Right lobe of liver (tissue), 4 donors: Measurements from ENCODE around the gene REEP5.
"Not testable (repeated sequence)": the region's sequence is repeated elsewhere in the genome, so short reads cannot be mapped to it uniquely, and the experiment has no call there.

Experiments
- CTCF ChIP-seq, 4 donors: fragments of 200-600 bp in 3 of 4; fragments of 450-650 bp in 1 of 4; IDR thresholded peaks; one replicate each; pipeline versions ENCODE4 v1.5.1 to v1.8.0; 2016 to 2022; ENCODE audit warnings: antibody characterized with exemption in 4 of 4, mild to moderate bottlenecking in 2 of 4
- POLR2A ChIP-seq: fragments of 450-650 bp; IDR thresholded peaks from one replicate; pipeline ENCODE4 v1.6.1; 2017; ENCODE audit warnings: antibody characterized with exemption, mild to moderate bottlenecking
- donor health status: DM: no; HTN: no; CAD: no.
- donor health status: DM: no; HTN: no; CAD: no.
- donor health status: DM: no; HTN: yes; CAD: no.

- TF ChIP-seq CTCF (IDR thresholded peaks at IDR 0.05); POLR2A: not testable (repeated sequence)
Measured at GRCh38 chr5:112892066-112892465, 30.0 kb downstream of the REEP5 start.
